Right atrium auricular region (tissue), 2 donors: Measurements from ENCODE around the gene APOBEC3A. TPM values are rescaled to one million over a fixed set of nuclear protein-coding genes. Genes with fewer than 3 reads are reported as not detected.

Experiments used
- DNase-seq: peaks from one replicate; pipeline ENCODE4 v3.0.0-alpha.2; 2019; ENCODE audit warnings: low spot score
- H3K27ac ChIP-seq, 2 donors: fragments of 200-600 bp; sonication (generic); 1 replicate in 1 of 2; 2 replicates in 1 of 2; pipeline ENCODE4 v1.5.1; 2016 to 2019
- H3K27me3 ChIP-seq, 2 donors: fragments of 200-600 bp; sonication (generic); one replicate each; pipeline versions ENCODE4 v1.5.1 to v1.6.0; 2017 to 2019
- H3K36me3 ChIP-seq: fragments of 200-600 bp; sonication (generic); one replicate; pipeline ENCODE4 v1.5.1; 2016
- H3K4me1 ChIP-seq, 2 donors: fragments of 200-600 bp; sonication (generic); one replicate each; pipeline versions ENCODE4 v1.5.1 to v1.6.0; 2017 to 2019
- H3K4me3 ChIP-seq, 2 donors: fragments of 200-600 bp; sonication (generic); 1 replicate in 1 of 2; 2 replicates in 1 of 2; pipeline ENCODE4 v1.5.1; 2017 to 2019; ENCODE audit warnings: mild to moderate bottlenecking in 1 of 2, moderate library complexity in 1 of 2
- H3K9me3 ChIP-seq, 2 donors: fragments of 200-600 bp; sonication (generic); one replicate each; pipeline ENCODE4 v1.5.1; 2019
- total RNA-seq, 2 donors: library from RNA; depleted of rRNA; stranded (reverse); fragments of >200 nt; gene quantifications; one replicate each; pipeline ENCODE4 v1.1.0, GENCODE V29; 2016
- TF ChIP-seq, protein P1 (sequence below), 2 donors: fragments of 200-600 bp; sonication (generic); IDR thresholded peaks; one replicate each; pipeline ENCODE4 v1.5.1; 2019; ENCODE audit warnings: antibody characterized with exemption in 2 of 2

Gene APOBEC3A
- total RNA-seq, 2 donors from 2014 or later = 1.1 TPM; not detected in 1

GRCh38 chr22:38938221-38938620 lies 19.2 kb upstream of the APOBEC3A start:
- H3K36me3 ChIP-seq = no peaks in the 10 kb centered on the region
- TF ChIP-seq, protein P1, sequence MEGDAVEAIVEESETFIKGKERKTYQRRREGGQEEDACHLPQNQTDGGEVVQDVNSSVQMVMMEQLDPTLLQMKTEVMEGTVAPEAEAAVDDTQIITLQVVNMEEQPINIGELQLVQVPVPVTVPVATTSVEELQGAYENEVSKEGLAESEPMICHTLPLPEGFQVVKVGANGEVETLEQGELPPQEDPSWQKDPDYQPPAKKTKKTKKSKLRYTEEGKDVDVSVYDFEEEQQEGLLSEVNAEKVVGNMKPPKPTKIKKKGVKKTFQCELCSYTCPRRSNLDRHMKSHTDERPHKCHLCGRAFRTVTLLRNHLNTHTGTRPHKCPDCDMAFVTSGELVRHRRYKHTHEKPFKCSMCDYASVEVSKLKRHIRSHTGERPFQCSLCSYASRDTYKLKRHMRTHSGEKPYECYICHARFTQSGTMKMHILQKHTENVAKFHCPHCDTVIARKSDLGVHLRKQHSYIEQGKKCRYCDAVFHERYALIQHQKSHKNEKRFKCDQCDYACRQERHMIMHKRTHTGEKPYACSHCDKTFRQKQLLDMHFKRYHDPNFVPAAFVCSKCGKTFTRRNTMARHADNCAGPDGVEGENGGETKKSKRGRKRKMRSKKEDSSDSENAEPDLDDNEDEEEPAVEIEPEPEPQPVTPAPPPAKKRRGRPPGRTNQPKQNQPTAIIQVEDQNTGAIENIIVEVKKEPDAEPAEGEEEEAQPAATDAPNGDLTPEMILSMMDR (IDR thresholded peaks at IDR 0.05) = no peak
- no peak overlapping the region for H3K4me3 ChIP-seq
- H3K9me3 ChIP-seq = no peaks in the 10 kb centered on the region
- DNase-seq = no peak
- no peak overlapping the region for H3K27ac ChIP-seq
- H3K27me3 ChIP-seq = no peaks in the 10 kb centered on the region
- H3K4me1 ChIP-seq = peaks cover 0 to 4% of the 10 kb centered on the region in 2 donors

DNA sequence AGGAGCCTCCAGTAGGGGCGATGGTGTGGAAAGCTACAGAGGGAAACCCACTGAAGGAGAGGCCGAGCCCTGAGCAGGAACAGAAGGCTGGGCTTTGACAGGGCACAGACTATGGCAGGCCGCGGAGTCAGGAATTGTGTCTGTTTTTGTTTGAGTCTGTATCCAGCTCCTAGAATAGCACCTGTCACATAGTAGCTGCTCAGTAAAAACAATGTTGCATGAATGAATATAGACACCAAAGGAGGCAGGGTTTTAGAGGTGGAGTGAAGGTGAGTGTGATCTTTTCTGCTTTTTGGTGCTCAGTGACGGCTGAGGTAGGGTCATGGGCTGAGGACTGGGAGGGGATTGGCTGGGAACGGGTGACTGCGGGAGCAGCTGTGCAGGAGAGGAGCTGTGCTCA lies 18.5 kb upstream of the APOBEC3A start:
- H3K4me3 ChIP-seq = no peak overlapping the region
- no peaks in the 10 kb centered on the region for H3K36me3 ChIP-seq
- H3K27ac ChIP-seq = no peak overlapping the region
- no peaks in the 10 kb centered on the region for H3K9me3 ChIP-seq
- peaks cover 0 to 4% of the 10 kb centered on the region in 2 donors for H3K4me1 ChIP-seq
- DNase-seq = no peak
- no peaks in the 10 kb centered on the region for H3K27me3 ChIP-seq
- TF ChIP-seq, protein P1 (IDR thresholded peaks at IDR 0.05) = no peak

- H3K36me3 ChIP-seq = no peaks in the 10 kb centered on the region
- no peaks in the 10 kb centered on the region for H3K27me3 ChIP-seq
- no peak for DNase-seq
- H3K4me3 ChIP-seq = no peak overlapping the region
- no peaks in the 10 kb centered on the region for H3K4me1 ChIP-seq
- no peak overlapping the region for H3K27ac ChIP-seq
- TF ChIP-seq, protein P1 (IDR thresholded peaks at IDR 0.05) = no peak
- no peaks in the 10 kb centered on the region for H3K9me3 ChIP-seq
Observed at GRCh38 chr22:38940811-38941384, 16.5 kb upstream of the APOBEC3A start.

DNA sequence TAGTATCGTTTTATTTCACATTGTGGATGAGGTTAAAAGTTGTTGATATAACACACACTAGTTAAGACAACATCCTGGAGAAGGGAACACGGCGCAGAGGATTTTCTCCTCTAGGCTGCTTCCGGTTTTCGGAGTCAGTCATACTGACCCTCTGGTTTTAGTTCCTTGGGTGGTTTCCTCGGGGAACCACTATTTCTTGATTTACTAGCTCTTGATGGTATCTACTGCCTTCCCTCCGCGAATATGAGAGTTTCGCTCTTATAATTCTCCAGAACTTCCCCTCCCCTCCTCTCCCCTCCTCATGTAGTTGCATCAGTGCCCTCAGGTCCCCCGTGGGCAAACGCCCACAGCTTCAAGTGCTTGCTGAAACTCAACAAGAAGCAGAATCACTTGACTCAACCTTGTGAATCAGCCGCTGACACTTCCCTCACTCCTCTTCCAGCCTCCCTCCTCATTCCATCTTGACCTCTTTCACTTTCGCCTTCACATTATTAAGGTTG lies 15.9 kb upstream of the APOBEC3A start:
- DNase-seq = no peak
- Histone ChIP-seq H3K9me3 (no peaks in the 10 kb centered on the region), H3K4me1 (no peaks in the 10 kb centered on the region), H3K27me3 (no peaks in the 10 kb centered on the region), H3K4me3 (no peak overlapping the region), H3K36me3 (no peaks in the 10 kb centered on the region), H3K27ac (no peak overlapping the region)
- TF ChIP-seq, protein P1 (IDR thresholded peaks at IDR 0.05) = no peak

DNA sequence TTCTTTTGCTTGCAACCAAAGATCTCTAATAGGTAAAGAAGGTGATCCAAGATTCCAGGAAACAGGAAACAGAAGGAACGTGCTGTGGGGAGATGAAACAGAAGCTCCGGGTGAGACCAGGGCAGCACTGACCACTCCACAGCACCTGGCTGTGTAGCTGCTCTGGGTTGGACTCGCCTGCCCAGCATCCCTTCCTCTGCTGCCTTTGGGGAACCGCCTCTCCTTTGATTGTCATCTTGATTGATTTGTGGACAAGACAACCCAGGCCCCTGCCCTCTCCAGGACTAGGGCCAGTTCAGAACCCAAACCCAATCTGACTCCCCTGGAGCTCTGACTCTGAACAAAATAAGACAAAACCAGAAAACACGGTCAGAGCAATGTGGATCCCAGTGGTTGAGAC lies 14.7 kb upstream of the APOBEC3A start:
- Histone ChIP-seq H3K9me3 (no peaks in the 10 kb centered on the region), H3K4me1 (no peaks in the 10 kb centered on the region), H3K4me3 (no peak overlapping the region), H3K36me3 (no peaks in the 10 kb centered on the region), H3K27ac (no peak overlapping the region), H3K27me3 (no peaks in the 10 kb centered on the region)
- TF ChIP-seq, protein P1 (IDR thresholded peaks at IDR 0.05) = no peak
- no peak for DNase-seq

DNA sequence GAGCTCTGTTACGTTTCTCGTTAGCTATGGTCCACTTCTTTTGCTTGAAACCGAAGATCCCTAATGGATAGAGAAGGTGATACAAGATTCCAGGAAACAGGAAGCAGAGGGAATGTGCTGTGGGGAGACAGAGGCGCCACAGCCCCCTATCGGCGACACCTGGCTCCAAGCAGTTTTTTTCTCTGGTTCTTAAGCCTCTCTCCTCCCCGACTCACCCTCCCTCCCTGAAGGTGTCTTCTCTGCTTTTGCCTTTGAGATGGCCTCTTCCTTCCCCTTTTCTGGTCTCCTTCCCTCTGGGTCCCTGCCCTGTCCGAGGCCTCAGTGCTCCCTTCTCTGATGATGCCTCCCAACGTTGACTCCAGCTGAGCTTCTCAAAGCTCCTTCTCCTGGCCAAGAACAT lies 14.2 kb upstream of the APOBEC3A start:
- no peaks in the 10 kb centered on the region for H3K4me1 ChIP-seq
- H3K9me3 ChIP-seq = no peaks in the 10 kb centered on the region
- no peak overlapping the region for H3K4me3 ChIP-seq
- DNase-seq = no peak
- TF ChIP-seq, protein P1 (IDR thresholded peaks at IDR 0.05) = no peak
- H3K36me3 ChIP-seq = no peaks in the 10 kb centered on the region
- no peak overlapping the region for H3K27ac ChIP-seq
- no peaks in the 10 kb centered on the region for H3K27me3 ChIP-seq
